ENCODE data around the gene SCUBE3.

DNA sequence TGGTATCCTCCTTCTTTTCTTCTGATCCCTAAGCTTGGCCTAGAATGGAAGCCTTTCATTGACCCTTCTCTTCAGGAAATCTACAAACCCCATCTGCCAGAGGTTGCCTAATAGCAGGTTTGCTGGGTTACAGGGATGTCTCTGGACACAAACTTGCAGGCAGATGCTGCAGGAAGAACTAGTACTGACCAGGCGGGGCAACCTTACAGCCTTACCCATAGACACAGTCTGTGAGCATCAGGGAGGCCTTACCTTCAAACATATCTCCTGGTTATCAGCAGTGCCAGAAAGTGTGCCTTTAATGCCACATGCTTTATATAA is 2.6 kb downstream of the SCUBE3 start:
- TF ChIP-seq, protein P1, sequence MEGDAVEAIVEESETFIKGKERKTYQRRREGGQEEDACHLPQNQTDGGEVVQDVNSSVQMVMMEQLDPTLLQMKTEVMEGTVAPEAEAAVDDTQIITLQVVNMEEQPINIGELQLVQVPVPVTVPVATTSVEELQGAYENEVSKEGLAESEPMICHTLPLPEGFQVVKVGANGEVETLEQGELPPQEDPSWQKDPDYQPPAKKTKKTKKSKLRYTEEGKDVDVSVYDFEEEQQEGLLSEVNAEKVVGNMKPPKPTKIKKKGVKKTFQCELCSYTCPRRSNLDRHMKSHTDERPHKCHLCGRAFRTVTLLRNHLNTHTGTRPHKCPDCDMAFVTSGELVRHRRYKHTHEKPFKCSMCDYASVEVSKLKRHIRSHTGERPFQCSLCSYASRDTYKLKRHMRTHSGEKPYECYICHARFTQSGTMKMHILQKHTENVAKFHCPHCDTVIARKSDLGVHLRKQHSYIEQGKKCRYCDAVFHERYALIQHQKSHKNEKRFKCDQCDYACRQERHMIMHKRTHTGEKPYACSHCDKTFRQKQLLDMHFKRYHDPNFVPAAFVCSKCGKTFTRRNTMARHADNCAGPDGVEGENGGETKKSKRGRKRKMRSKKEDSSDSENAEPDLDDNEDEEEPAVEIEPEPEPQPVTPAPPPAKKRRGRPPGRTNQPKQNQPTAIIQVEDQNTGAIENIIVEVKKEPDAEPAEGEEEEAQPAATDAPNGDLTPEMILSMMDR (conservative IDR thresholded peaks at IDR 0.05; ENCODE audit: low read depth in 2 of 2), result no peak
- TF ChIP-seq EZH2 (IDR thresholded peaks at IDR 0.05; ENCODE audit: low read depth, unreplicated experiment), result no peak
- TF ChIP-seq CREB1 (CRISPR knock-in tag; IDR thresholded peaks at IDR 0.05; ENCODE audit: low read depth), result no peak
- no peak for TF ChIP-seq POLR2AphosphoS5 (IDR thresholded peaks at IDR 0.05; ENCODE audit: low read depth)
- TF ChIP-seq, protein P2, sequence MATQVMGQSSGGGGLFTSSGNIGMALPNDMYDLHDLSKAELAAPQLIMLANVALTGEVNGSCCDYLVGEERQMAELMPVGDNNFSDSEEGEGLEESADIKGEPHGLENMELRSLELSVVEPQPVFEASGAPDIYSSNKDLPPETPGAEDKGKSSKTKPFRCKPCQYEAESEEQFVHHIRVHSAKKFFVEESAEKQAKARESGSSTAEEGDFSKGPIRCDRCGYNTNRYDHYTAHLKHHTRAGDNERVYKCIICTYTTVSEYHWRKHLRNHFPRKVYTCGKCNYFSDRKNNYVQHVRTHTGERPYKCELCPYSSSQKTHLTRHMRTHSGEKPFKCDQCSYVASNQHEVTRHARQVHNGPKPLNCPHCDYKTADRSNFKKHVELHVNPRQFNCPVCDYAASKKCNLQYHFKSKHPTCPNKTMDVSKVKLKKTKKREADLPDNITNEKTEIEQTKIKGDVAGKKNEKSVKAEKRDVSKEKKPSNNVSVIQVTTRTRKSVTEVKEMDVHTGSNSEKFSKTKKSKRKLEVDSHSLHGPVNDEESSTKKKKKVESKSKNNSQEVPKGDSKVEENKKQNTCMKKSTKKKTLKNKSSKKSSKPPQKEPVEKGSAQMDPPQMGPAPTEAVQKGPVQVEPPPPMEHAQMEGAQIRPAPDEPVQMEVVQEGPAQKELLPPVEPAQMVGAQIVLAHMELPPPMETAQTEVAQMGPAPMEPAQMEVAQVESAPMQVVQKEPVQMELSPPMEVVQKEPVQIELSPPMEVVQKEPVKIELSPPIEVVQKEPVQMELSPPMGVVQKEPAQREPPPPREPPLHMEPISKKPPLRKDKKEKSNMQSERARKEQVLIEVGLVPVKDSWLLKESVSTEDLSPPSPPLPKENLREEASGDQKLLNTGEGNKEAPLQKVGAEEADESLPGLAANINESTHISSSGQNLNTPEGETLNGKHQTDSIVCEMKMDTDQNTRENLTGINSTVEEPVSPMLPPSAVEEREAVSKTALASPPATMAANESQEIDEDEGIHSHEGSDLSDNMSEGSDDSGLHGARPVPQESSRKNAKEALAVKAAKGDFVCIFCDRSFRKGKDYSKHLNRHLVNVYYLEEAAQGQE (IDR thresholded peaks at IDR 0.05; ENCODE audit: unreplicated experiment), result no peak
- no peak for TF ChIP-seq ZNF114 (CRISPR knock-in tag; IDR thresholded peaks at IDR 0.05)
- no peak for TF ChIP-seq ZNF331 (CRISPR knock-in tag; IDR thresholded peaks at IDR 0.05; ENCODE audit: low read depth)
- TF ChIP-seq JUNB (IDR thresholded peaks at IDR 0.05; ENCODE audit: unreplicated experiment), result no peak
- TF ChIP-seq EZH2phosphoT487 (IDR thresholded peaks at IDR 0.05; ENCODE audit: unreplicated experiment), result no peak
- TF ChIP-seq STAT1 (IDR thresholded peaks at IDR 0.05; ENCODE audit: unreplicated experiment), result no peak
- TF ChIP-seq, protein P3, sequence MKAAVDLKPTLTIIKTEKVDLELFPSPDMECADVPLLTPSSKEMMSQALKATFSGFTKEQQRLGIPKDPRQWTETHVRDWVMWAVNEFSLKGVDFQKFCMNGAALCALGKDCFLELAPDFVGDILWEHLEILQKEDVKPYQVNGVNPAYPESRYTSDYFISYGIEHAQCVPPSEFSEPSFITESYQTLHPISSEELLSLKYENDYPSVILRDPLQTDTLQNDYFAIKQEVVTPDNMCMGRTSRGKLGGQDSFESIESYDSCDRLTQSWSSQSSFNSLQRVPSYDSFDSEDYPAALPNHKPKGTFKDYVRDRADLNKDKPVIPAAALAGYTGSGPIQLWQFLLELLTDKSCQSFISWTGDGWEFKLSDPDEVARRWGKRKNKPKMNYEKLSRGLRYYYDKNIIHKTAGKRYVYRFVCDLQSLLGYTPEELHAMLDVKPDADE (IDR thresholded peaks at IDR 0.05), result no peak
- no peak for TF ChIP-seq NANOG (IDR thresholded peaks at IDR 0.05; ENCODE audit: borderline replicate concordance)

Data from GM23338 (cell line).